K562 (cell line): Measurements from ENCODE around the gene CBFA2T3. TPM values are rescaled to one million over a fixed set of nuclear protein-coding genes. Genes with fewer than 3 reads are reported as not detected.

Experiments used
- CBFA2T2 ChIP-seq: fragments of 450-650 bp; conservative IDR thresholded peaks from 2 replicates; pipeline ENCODE4 v1.6.1; 2017; ENCODE audit warnings: mild to moderate bottlenecking
- CBX8 ChIP-seq: fragments of 200-600 bp; sonication (generic); IDR thresholded peaks from 2 replicates; pipeline ENCODE4 v1.6.1; 2012; ENCODE audit warnings: borderline replicate concordance, mixed run types, low read depth, mild to moderate bottlenecking, moderate library complexity, mixed read lengths, low read length, control low read depth, inconsistent platforms; ENCODE audit not compliant: poor library complexity, severe bottlenecking; ENCODE audit errors: extremely low read depth
- CEBPB ChIP-seq: fragments of 450-650 bp; IDR thresholded peaks from 2 replicates; pipeline ENCODE4 v1.6.1; 2016; ENCODE audit warnings: missing genetic modification characterization, missing compliant biosample characterization
- FOXA3 ChIP-seq, 2 experiments: fragments of 450-650 bp in 1 of 2; sonication (generic) in 1 of 2; formaldehyde crosslinking; IDR thresholded peaks in 1 of 2; conservative IDR thresholded peaks in 1 of 2; 2 replicates each; pipeline versions ENCODE4 v1.4.0 to v1.8.0; 2020 to 2022; ENCODE audit warnings: mild to moderate bottlenecking in 2 of 2, missing genetic modification reagents in 1 of 2
- HMGXB4 ChIP-seq: sonication (generic); formaldehyde crosslinking; IDR thresholded peaks from 2 replicates; pipeline ENCODE4 v1.8.1; 2023; ENCODE audit warnings: mild to moderate bottlenecking, missing genetic modification reagents
- LCOR ChIP-seq: sonication (generic); formaldehyde crosslinking; IDR thresholded peaks from 2 replicates; pipeline ENCODE4 v1.8.0; 2022; ENCODE audit warnings: mild to moderate bottlenecking, missing genetic modification reagents
- MAZ ChIP-seq, 2 experiments: fragments of 450-650 bp in 1 of 2; sonication (generic) in 1 of 2; formaldehyde crosslinking; IDR thresholded peaks in 1 of 2; conservative IDR thresholded peaks in 1 of 2; 2 replicates each; pipeline versions ENCODE4 v1.4.0 to v1.5.0; 2020; ENCODE audit warnings: mild to moderate bottlenecking in 1 of 2, missing genetic modification reagents in 1 of 2
- NRF1 ChIP-seq, 2 experiments: fragments of 450-650 bp; IDR thresholded peaks in 1 of 2; conservative IDR thresholded peaks in 1 of 2; 2 replicates each; pipeline ENCODE4 v1.6.1; 2014; ENCODE audit warnings: mild to moderate bottlenecking in 2 of 2
- SIRT6 ChIP-seq: IDR thresholded peaks from one replicate; pipeline ENCODE4 v1.6.1; 2012; ENCODE audit warnings: low read depth, mild to moderate bottlenecking, control low read depth, inconsistent platforms, low read length, moderate library complexity
- SNAPC5 ChIP-seq: fragments of 250-450 bp; sonication (Bioruptor Pico); IDR thresholded peaks from 2 replicates; pipeline ENCODE4 v1.8.0; 2021; ENCODE audit warnings: moderate library complexity, mild to moderate bottlenecking, inconsistent platforms
- SNIP1 ChIP-seq: fragments of 450-650 bp; IDR thresholded peaks from 2 replicates; pipeline ENCODE4 v1.7.1; 2017; ENCODE audit warnings: low read depth, mild to moderate bottlenecking
- SUPT5H ChIP-seq: fragments of 450-650 bp; IDR thresholded peaks from 2 replicates; pipeline ENCODE4 v1.6.1; 2016
- TBP ChIP-seq: optimal IDR thresholded peaks from 2 replicates; pipeline ENCODE3; 2011; ENCODE audit warnings: low read depth, low read length, improper control_type of control experiment
- TCF7L2 ChIP-seq: fragments of 150-350 bp; IDR thresholded peaks from 2 replicates; pipeline ENCODE4 v1.6.1; 2016; ENCODE audit warnings: low read depth, mild to moderate bottlenecking, low read length, moderate library complexity
- TOE1 ChIP-seq, 2 experiments: fragments of 450-650 bp in 1 of 2; sonication (generic) in 1 of 2; formaldehyde crosslinking in 1 of 2; IDR thresholded peaks; 2 replicates each; pipeline versions ENCODE4 v1.7.1 to v1.8.0; 2016 to 2022; ENCODE audit warnings: borderline replicate concordance in 2 of 2, mild to moderate bottlenecking in 2 of 2, antibody characterized with exemption in 1 of 2, inconsistent platforms in 1 of 2, low read depth in 1 of 2, missing genetic modification reagents in 1 of 2, moderate library complexity in 1 of 2
- TRIM28 ChIP-seq: fragments of 450-650 bp; IDR thresholded peaks from 2 replicates; pipeline ENCODE4 v1.6.1; 2017
- U2AF2 ChIP-seq: fragments of 200-400 bp; formaldehyde crosslinking; optimal IDR thresholded peaks from 2 replicates; pipeline ENCODE3; 2017; ENCODE audit warnings: low read depth, mild to moderate bottlenecking, low read length
- USF1 ChIP-seq: sonication (generic); formaldehyde crosslinking; IDR thresholded peaks from 2 replicates; pipeline ENCODE4 v1.9.0; 2022; ENCODE audit warnings: mild to moderate bottlenecking, missing genetic modification reagents
- ZNF253 ChIP-seq: fragments of 250-450 bp; sonication (Bioruptor Pico); conservative IDR thresholded peaks from 2 replicates; pipeline ENCODE4 v1.6.1; 2021; ENCODE audit warnings: mild to moderate bottlenecking
- ZNF592 ChIP-seq: fragments of 450-650 bp; IDR thresholded peaks from 2 replicates; pipeline ENCODE4 v1.6.1; 2017; ENCODE audit warnings: antibody characterized with exemption, mild to moderate bottlenecking
- ZSCAN29 ChIP-seq: fragments of 450-650 bp; IDR thresholded peaks from 2 replicates; pipeline ENCODE4 v1.6.1; 2017
- polyA plus RNA-seq, 8 experiments: library from polyadenylated mRNA; depleted of rRNA in 4 of 8; stranded (reverse) in 5 of 8; unstranded in 3 of 8; fragments of >200 nt; fragmentation: Nextera tagmentation in 2 of 8; fragmentation: Illumina TruSeq in 1 of 8; extraction: Ambion mirVana in 2 of 8; extraction: Trizol in 1 of 8; gene quantifications; 2 replicates each; pipeline versions ENCODE4 v1.2.1 to v1.2.3, GENCODE V29; 2011 to 2014; ENCODE audit warnings: inconsistent platforms in 1 of 8, missing spikeins in 1 of 8
- total RNA-seq, 7 experiments: library from RNA; depleted of rRNA in 6 of 7; stranded (reverse); fragments of >200 nt in 6 of 7; fragmentation: Illumina TruSeq in 2 of 7; extraction: Trizol in 2 of 7; gene quantifications; 2 replicates each; pipeline versions ENCODE4 v1.2.1 to v1.2.3, GENCODE V29; 2011 to 2021; ENCODE audit warnings: low replicate concordance in 1 of 7

Gene CBFA2T3
- total and polyA plus RNA-seq, 9 of the 15 experiments (the other 6 are each of a cell fraction or from before 2014, with no cell fraction given) = 2.3 to 145 (median 6.7) TPM

- no peak for TF ChIP-seq ZNF592
- no peak for TF ChIP-seq CBX8
- TF ChIP-seq SNAPC5 (CRISPR knock-in tag) = no peak
- no peak for TF ChIP-seq SIRT6
- TF ChIP-seq SNIP1 = no peak
- no peak for TF ChIP-seq FOXA3 (CRISPR knock-in tag; conservative IDR thresholded peaks at IDR 0.05 in 1 of 2, IDR thresholded peaks at IDR 0.05 in 1 of 2)
- TF ChIP-seq TOE1 (IDR thresholded peaks at IDR 0.05; ENCODE audit: borderline replicate concordance) = no peak
- no peak for TF ChIP-seq TOE1 (CRISPR knock-in tag; IDR thresholded peaks at IDR 0.05; ENCODE audit: borderline replicate concordance, low read depth)
- no peak for TF ChIP-seq U2AF2
- no peak for TF ChIP-seq NRF1 (conservative IDR thresholded peaks at IDR 0.05 in 1 of 2, IDR thresholded peaks at IDR 0.05 in 1 of 2)
- TF ChIP-seq SUPT5H = no peak
- peak in 1 of 2 experiments; percentile 60; a peak in 2 of 4 replicates for TF ChIP-seq MAZ (CRISPR knock-in tag; conservative IDR thresholded peaks at IDR 0.05 in 1 of 2, IDR thresholded peaks at IDR 0.05 in 1 of 2)
- TF ChIP-seq LCOR (CRISPR knock-in tag) = 0 out of 2 replicates have a peak, but pooled peaks have one; percentile 16
- TF ChIP-seq TBP = no peak
- no peak for TF ChIP-seq HMGXB4 (CRISPR knock-in tag)
- TF ChIP-seq CEBPB (tag) = no peak
- TF ChIP-seq TCF7L2 = no peak
- no peak for TF ChIP-seq TRIM28
- no peak for TF ChIP-seq ZNF253
- TF ChIP-seq CBFA2T2 = no peak
- TF ChIP-seq USF1 (CRISPR knock-in tag) = no peak
- TF ChIP-seq ZSCAN29 = no peak
These were observed 32.6 kb upstream of the CBFA2T3 start (continued) for GRCh38 chr16:89009343-89010209.
